GM20431 (cell line): ENCODE data around the gene MLH1.

ENCODE experiments used
- in situ Hi-C: fragments of 300-500 bp; cut with MseI, MboI; formaldehyde crosslinking; loops from one replicate; pipeline ENCODE4 v1.15.0; 2020; ENCODE audit warnings: low sequenced_read_pairs; ENCODE audit not compliant: unreplicated experiment

MLH1 gene

GRCh38 chr3:36969540-36970432 lies 23.5 kb upstream of the MLH1 start:
- in situ Hi-C loops, result loop anchor here (25.0 kb wide), 1 partner anchor 232 kb away; no protein-coding TSS in a partner anchor

- in situ Hi-C loops, result loop anchor here (25.0 kb wide), 1 partner anchor 235 kb away; no protein-coding TSS in a partner anchor
These were observed 21.2 kb upstream of the MLH1 start for GRCh38 chr3:36972163-36972562.

DNA sequence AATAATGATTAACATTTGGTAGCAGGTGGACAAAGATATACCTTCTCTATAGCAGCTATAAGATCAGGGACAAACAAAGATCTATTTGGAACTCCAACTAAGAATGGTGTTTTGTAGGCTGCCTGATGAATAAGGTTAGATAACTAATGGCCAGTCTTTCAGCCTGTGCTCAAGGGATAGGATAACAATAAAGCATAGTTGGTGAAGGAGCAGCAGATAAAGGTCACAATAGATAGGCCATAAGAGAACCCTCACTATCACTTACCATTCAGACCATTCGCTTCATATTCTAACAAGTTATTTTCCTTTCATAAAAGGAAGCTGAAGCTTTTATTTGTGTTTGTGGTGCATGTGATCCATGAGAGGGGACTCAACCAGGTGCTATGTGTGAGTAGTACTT lies 20.2 kb upstream of the MLH1 start:
- in situ Hi-C loops, result loop anchor here (25.0 kb wide), 1 partner anchor 236 kb away; no protein-coding TSS in a partner anchor

DNA sequence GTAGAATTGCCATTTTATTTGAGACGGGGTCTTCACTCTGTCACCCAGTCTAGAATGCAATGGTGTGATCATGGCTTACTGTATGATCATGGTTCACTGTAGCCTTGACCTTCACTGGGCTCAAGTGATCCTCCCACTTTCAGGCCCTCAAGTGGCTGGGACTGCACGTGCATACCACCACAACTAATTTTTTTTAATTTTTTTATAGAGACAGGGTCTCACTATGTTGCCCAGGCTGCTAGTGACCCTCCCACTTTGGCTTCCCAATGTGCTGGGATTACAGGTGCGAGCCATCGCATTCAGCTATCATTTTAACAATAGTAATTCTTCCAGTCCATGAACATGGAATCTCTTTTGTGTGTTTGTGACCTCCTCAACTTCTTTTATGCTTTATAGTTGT lies 12.3 kb upstream of the MLH1 start:
- in situ Hi-C loops, result no loop called here

DNA sequence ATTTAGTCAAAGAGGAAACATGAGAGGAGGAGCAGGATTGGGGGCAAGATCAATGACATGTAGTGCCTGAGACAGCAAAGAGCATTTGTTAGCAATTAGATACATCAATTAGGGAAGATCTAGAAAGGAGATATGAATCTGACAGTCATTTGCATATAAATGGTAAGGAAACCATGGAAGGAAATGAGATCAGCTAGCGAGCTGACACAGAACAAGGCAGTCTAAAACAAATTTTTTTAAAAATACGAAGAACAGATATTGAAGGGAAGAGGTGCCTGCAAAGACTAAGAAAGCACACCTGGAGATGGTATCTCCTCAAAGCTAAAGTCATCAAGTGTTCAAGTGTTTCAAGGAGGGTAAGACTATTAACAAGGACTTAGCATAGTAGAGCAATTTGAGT lies 5.0 kb upstream of the MLH1 start:
- in situ Hi-C loops, result no loop called here

- in situ Hi-C loops, result no loop called here
These were observed 4.3 kb upstream of the MLH1 start for GRCh38 chr3:36989005-36989404.

DNA sequence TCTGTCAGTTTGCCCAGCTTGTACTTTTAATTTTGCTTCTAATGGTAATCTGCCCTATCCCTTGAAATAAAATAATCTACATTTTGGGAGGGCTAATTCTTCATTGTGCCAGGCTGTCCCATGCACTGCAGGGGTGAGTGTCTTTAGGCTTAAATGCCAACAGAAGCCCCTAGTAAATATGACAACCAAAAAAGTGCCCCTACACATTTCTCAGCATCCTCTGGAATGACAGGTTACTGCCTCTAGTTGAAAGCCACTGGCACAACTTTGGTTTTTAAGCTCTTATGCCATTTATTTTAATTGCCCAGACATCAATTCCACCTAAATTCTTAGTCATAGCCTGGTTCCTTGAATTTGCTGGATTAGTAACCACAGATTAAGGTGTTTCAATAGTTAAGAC lies 3.8 kb upstream of the MLH1 start:
- in situ Hi-C loops, result no loop called here

DNA sequence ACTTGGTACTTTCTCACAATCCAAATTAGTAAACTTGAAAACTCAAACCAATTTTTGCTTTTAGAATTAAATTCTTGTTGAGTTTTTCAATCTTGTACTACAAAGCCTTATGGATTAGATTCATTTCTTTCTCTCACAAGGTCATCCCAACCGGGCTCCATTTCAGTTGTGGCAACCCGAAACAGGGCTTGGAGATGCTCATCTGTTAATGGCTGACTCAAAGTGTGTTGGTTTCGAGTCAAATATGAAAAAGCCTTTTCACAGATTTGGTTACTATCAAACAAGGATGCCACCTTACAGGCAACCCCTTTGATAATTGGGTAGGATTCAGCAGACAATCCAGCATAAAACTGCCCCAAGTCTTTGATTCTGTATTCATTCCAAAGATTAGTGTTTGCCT lies 2.2 kb upstream of the MLH1 start:
- in situ Hi-C loops, result no loop called here

DNA sequence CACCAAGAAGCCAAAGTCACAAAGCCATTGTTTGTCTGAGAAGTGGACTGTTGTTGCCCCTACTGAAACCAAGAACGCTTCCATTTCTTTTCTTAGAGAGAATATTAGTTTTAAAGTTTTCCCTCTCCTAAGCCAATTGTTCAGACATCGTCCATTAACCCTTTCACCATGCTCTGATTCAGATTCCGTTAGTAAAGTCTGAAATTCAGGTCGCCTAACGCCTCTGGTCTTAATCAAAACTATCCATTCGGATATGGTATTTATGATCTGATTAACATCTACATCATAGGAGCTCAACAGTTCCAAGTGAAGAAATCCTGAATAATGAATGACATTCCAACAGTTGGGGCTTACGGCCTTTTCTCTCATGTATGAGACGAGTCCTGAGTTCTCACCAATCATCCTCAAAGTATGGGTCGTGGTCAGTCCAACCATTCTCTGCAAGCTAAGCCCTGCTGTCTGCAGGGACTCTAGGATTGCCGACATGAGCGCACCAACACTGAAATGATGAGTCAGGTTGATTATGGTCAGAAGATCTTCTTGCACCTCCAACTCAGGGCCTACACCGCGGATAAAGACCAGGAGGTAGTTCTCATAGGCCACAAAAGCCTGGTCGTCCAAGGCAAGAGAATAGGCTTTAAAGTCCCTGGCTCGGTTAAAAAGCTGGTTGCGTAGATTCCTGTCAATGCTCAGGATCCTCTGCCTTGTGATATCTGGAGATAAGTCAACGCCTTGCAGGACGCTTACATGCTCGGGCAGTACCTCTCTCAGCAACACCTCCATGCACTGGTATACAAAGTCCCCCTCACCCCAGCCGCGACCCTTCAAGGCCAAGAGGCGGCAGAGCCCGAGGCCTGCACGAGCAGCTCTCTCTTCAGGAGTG lies 1.2 kb upstream of the MLH1 start:
- in situ Hi-C loops, result no loop called here

- in situ Hi-C loops, result no loop called here
These were observed 452 bp upstream of the MLH1 start, which contains the start of gene EPM2AIP1 for GRCh38 chr3:36992806-36993325. TSS of gene EPM2AIP1 (minus strand) at chr3:36993131. CDS start at chr3:36993077, 54 bp downstream.

DNA sequence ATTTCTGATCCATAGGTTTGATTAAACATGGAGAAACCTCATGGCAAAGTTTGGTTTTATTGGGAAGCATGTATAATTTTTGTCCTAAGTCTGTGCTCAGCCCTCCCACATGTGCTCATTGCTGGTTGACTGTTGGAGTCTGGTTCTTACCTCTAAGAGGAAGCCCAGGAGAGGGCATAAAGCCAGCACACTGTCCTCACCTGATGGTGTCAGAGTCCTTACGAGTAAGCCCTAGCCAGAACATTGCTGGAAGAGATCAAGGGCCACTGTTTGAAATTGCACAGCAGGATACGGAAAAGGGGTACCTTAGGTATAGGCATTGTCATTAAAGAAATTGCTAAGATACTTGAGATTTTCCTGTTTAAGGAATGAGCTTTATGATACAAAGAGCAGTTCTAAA lies 21.3 kb downstream of the MLH1 start:
- in situ Hi-C loops, result no loop called here

GRCh38 chr3:37015642-37016041 lies 22.3 kb downstream of the MLH1 start:
- in situ Hi-C loops, result no loop called here

DNA sequence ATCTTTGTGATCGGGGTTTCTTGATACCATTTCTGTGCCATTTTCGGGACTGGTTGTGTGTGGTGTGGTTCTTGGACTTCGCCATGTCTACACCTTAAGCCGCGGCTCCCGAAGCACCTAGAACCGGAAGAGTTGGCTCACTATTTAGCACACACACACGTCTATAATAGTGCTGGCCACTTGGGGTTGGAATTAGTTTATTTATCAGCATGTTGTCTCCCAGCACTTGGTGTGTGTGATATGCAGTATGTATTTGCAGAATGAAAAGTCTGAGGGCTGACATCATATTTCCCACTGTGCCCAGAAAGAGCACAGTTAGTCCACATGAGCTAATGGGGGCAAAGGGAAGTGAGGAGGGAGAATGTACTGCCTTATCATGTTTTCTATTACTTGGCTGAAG lies 23.6 kb downstream of the MLH1 start:
- in situ Hi-C loops, result no loop called here

- in situ Hi-C loops, result no loop called here
These were observed 24.4 kb downstream of the MLH1 start for GRCh38 chr3:37017683-37018082.

- in situ Hi-C loops, result no loop called here
These were observed 30.8 kb downstream of the MLH1 start for GRCh38 chr3:37024092-37024491.

GRCh38 chr3:37024820-37025405 lies 31.6 kb downstream of the MLH1 start:
- in situ Hi-C loops, result no loop called here

DNA sequence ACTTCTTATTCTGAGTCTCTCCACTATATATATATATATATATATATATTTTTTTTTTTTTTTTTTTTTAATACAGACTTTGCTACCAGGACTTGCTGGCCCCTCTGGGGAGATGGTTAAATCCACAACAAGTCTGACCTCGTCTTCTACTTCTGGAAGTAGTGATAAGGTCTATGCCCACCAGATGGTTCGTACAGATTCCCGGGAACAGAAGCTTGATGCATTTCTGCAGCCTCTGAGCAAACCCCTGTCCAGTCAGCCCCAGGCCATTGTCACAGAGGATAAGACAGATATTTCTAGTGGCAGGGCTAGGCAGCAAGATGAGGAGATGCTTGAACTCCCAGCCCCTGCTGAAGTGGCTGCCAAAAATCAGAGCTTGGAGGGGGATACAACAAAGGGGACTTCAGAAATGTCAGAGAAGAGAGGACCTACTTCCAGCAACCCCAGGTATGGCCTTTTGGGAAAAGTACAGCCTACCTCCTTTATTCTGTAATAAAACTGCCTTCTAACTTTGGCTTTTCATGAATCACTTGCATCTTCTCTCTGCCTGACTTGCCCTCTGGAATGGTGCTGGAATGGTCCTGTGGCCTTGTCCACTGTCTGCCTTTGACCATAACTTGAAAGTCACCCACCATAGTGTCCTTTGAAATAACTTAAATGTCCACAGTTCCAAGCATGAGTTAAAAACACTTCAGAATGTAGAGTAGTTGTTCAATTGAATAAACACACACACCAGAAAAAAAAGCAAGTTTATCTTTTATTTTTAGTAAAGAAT lies 32.4 kb downstream of the MLH1 start:
- in situ Hi-C loops, result no loop called here

DNA sequence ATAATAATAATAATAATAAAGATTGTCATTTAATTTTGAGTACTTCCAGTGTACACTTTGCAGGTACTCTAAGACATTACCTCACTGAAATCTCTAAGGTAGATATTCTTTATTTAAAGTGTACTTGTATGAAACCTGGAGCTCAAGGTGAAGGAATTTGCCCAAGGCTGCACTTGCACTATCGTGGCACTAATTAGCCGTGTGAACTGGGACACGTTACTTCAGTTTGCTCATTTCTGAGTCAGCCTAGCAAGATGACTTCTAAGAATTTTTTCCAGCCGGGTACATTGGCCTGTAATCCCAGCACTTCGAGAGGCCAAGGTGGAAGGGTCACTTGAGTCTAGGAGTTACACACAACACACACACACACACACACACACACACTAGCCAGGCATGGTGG lies 33.5 kb downstream of the MLH1 start:
- in situ Hi-C loops, result no loop called here

DNA sequence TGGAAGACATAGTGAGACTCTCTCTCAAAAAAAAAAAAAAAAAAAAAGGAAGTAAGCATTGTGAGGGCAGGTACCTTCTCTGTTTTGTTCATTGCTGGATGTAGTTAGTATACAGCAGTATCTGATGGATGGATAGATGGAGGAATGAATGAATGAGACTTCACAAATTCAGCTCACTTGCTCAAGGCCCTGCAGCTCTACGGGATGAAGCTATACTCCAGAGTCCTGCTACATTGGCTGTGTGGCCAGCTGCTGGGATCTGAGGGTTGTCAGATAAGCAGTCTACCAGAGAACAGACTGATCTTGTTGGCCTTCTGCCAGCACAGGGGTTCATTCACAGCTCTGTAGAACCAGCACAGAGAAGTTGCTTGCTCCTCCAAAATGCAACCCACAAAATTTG lies 35.0 kb downstream of the MLH1 start:
- in situ Hi-C loops, result no loop called here

DNA sequence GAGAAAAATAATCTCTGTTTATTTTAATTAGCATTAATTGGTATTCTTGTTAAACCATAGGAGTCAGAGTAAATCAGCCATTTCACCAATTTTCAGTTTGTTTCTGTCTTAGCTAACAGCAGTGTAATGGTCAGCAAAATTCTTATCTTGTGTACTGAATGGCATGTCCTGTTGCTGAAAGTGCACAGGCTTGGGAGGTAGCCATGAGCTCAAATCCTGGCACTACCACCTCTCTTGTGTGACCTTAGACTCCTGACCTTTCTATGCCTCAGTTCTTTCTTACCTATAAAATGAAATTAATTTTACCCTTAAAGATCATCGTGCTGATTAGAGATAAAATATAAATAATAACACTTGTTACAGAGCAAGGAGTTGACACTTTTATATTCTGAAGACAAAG lies 35.8 kb downstream of the MLH1 start:
- in situ Hi-C loops, result no loop called here
